ENCODE results near the gene RP2. TPM values are rescaled to one million over a fixed set of nuclear protein-coding genes. Genes with fewer than 3 reads are reported as not detected.

The RP2 gene
- total RNA-seq, 1 experiment from 2014 or later = 5.1 TPM

DNA sequence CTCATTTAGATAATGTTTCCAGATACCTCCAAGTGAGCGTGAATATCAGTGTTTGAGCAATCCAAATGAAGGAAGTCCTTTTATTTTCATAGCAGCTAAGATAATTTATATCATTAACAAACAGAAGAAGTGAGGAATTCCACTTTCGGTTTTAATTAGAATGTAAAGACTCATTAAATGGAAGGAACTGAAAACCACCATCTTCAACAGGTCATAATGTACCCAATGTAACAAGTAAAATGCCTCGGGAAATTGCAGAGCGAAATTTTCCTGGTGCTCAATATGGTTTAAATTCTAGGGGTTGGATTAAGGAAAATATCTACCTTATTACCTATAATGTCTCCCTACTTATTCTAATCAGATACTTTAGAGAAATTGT lies 44.0 kb upstream of the RP2 start:
- Histone ChIP-seq H4K8ac (replicated peaks; ENCODE audit: insufficient read length, low read depth, low read length) (no peak overlapping the region), H3K23me2 (ENCODE audit: insufficient read length, low read depth, low read length, poor library complexity, severe bottlenecking) (no peaks in the 10 kb centered on the region), H3K14ac (ENCODE audit: insufficient read depth, low read length) (no peak overlapping the region), H2BK120ac (ENCODE audit: low read depth, low read length, poor library complexity, severe bottlenecking) (no peak overlapping the region), H4K91ac (ENCODE audit: insufficient read length, low read depth, low read length) (no peak overlapping the region), H2BK5ac (ENCODE audit: insufficient read length, low read length) (no peak overlapping the region), H3K56ac (ENCODE audit: insufficient read length, low read depth, low read length) (no peak overlapping the region), H2AFZ (ENCODE audit: low read length) (no peak overlapping the region), H2BK12ac (ENCODE audit: insufficient read length, low read depth, low read length) (no peak overlapping the region), H3K27me3 (ENCODE audit: insufficient read depth, low read length) (no peaks in the 10 kb centered on the region), H3T11ph (ENCODE audit: low read length) (no peak overlapping the region), H2AK5ac (ENCODE audit: insufficient read length, low read length) (no peak overlapping the region), H3K23ac (ENCODE audit: insufficient read length, low read depth, low read length) (no peak overlapping the region), H3K9ac (ENCODE audit: extremely low read depth, insufficient read length, low read length) (no peak overlapping the region), H3K18ac (ENCODE audit: insufficient read length, low read depth, low read length) (no peak overlapping the region), H3K79me2 (ENCODE audit: insufficient read depth, low read length) (no peaks in the 10 kb centered on the region), H3K27ac (ENCODE audit: insufficient read length, low read depth, low read length) (no peak overlapping the region), H3K4ac (ENCODE audit: low read depth, low read length) (no peak overlapping the region), H2BK20ac (ENCODE audit: low read depth, low read length, poor library complexity, severe bottlenecking) (no peak overlapping the region), H3K9me3 (ENCODE audit: control insufficient read depth, low read depth, low read length) (peaks cover 3% of the 10 kb centered on the region), H2BK15ac (ENCODE audit: low read depth, low read length) (no peak overlapping the region), H4K20me1 (ENCODE audit: control insufficient read depth, insufficient read depth, insufficient read length) (no peaks in the 10 kb centered on the region), H3K4me2 (ENCODE audit: insufficient read depth, insufficient read length, low read length) (no peak overlapping the region), H3K79me1 (ENCODE audit: insufficient read depth, low read depth, low read length, poor library complexity, severe bottlenecking) (no peaks in the 10 kb centered on the region), H4K5ac (ENCODE audit: insufficient read length, low read depth, low read length) (no peak overlapping the region), H3K4me1 (ENCODE audit: insufficient read depth, low read length) (0 out of 2 replicates have a peak, but pooled peaks cover 5% of the 10 kb centered on the region)
- Mint-ChIP-seq H3K4me1 (peaks cover 13 to 19% of the 10 kb centered on the region in 2 experiments), H3K27me3 (ENCODE audit: low read depth) (peaks cover 1% of the 10 kb centered on the region; the same call in 1 of the 2 replicates), H3K36me3 (ENCODE audit: insufficient read depth in 1 of 3, low read depth in 3 of 3) (no peaks in the 10 kb centered on the region; a peak in 2 of 7 replicates), H3K27ac (no peak overlapping the region), H3K4me3 (no peak overlapping the region), H3K9me3 (peaks cover 63 to 64% of the 10 kb centered on the region in 2 experiments)
- no peak for DNase-seq
- TF ChIP-seq, protein P1, sequence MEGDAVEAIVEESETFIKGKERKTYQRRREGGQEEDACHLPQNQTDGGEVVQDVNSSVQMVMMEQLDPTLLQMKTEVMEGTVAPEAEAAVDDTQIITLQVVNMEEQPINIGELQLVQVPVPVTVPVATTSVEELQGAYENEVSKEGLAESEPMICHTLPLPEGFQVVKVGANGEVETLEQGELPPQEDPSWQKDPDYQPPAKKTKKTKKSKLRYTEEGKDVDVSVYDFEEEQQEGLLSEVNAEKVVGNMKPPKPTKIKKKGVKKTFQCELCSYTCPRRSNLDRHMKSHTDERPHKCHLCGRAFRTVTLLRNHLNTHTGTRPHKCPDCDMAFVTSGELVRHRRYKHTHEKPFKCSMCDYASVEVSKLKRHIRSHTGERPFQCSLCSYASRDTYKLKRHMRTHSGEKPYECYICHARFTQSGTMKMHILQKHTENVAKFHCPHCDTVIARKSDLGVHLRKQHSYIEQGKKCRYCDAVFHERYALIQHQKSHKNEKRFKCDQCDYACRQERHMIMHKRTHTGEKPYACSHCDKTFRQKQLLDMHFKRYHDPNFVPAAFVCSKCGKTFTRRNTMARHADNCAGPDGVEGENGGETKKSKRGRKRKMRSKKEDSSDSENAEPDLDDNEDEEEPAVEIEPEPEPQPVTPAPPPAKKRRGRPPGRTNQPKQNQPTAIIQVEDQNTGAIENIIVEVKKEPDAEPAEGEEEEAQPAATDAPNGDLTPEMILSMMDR (conservative IDR thresholded peaks at IDR 0.05) = no peak
- no CpG with 5 or more reads among the region's 4 CpGs for WGBS (ENCODE audit: extremely low coverage, insufficient read length, low lambda C conversion rate)

Data from H9 (cell line).